Ureter (tissue), 1 donor: ENCODE data around the gene INTS3. TPM values are rescaled to one million over a fixed set of nuclear protein-coding genes. Genes with fewer than 3 reads are reported as not detected.
A peak's percentile ranks its signal among the peaks of the same experiment; 100 is the strongest.

Experiments used
- DNase-seq: peaks from one replicate; pipeline ENCODE4 v3.0.0-alpha.2; 2020; ENCODE audit warnings: low spot score
- total RNA-seq: library from RNA; stranded (reverse); gene quantifications from one replicate; pipeline ENCODE4 v1.2.4, GENCODE V29; 2023
- donor health status: DM: yes; HTN: yes; CAD: no.

Gene INTS3
- total RNA-seq, 1 donor from 2014 or later, result 77.5 TPM

DNA sequence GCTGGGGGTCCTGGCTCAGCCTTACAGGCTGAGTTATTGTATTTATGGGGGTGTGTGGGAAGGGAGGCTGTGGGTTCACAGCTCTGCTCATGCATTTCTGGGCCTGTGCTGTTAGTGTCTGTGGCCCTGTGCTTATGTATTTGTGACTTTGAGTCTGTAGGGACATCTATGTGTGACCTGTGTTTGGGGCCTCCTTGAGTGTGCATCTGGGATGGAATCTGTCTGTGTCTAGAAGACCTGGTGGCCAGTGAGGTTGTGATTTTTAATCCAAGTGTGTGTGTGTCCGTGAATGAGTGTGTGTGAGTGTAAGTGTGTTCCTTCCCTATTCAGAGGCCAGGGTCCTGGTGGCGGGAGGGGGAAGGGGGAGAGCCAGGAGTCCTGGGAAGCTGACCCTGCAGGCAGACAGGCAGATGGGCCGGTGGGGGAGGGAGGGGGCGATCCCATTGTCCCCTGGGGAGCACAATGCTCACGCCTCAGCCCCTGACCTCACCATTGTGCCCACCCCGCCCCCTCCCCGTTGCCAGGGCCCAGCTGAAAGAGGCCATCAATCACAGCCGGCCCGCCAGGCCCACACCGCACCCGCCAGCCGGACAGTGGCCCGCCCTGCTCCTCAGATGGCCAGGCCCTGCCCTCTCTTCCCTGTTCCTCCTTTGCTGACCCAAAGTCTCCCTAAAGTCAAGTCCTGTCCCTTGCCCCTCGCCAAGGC, 66.9 kb downstream of the INTS3 start:
- DNase-seq, result no peak

DNA sequence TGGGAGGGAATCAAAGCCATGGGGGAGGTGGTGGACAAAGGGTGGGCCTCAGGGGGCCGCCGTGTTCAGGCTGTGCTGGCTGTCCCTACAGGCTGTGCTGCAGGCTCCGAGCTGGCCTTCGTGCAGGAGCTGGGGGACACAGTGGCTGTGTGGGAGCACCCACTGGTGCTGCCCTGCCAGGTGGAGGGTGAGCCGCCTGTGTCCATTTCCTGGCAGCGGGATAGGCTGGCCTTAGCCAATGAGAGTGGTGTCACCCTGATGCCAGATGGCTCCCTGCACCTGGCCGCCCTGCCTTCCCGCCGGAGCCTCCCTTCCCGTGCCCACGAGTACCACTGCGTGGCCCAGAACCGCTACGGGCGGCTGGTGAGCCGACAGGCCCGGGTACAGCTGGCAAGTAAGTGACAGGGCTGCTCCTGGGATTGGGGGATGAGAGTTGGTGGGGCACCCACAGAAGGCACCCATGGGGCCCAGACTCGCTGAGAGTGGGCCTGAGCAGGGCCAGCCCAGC, 67.5 kb downstream of the INTS3 start:
- DNase-seq, result no peak

DNA sequence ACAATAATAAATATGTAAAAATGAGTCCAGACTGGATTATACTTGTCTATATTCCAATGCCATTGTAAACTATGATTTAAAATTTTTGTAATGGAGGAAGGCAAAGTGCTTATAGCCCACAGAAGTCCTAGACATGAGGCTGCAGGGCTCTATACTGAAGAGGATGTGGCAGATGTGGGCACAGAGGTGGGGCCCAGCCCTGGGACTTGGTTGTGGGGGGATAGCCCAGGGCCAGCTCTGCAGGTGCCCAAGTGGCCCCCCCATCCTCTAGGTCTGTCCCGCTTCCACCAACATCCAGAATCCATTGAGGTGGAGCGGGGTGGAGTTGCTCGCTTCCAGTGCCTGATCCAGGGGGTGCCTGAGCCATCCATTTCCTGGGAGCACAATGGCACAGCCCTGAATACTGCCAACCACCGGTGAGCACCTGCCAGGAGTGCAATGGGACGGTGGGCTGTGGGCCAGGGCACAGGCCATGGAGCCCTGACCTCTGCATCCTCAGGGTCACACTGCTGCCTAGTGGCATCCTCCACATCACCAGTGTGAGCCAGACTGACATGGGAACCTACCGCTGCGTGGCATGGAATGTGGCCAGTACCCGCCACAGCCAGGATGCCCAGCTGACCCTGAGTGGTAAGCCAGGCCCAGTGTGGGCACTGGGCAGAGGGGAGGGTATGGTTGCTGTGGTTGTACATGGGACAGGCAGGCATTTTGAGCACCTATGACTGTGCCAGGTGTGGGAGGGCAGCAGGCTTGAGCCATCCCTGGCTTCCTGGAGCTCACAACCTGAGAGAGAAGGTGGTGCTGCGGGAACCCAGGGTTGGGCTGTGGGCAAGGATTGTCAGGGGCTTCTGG, 68.3 kb downstream of the INTS3 start:
- no peak for DNase-seq

DNA sequence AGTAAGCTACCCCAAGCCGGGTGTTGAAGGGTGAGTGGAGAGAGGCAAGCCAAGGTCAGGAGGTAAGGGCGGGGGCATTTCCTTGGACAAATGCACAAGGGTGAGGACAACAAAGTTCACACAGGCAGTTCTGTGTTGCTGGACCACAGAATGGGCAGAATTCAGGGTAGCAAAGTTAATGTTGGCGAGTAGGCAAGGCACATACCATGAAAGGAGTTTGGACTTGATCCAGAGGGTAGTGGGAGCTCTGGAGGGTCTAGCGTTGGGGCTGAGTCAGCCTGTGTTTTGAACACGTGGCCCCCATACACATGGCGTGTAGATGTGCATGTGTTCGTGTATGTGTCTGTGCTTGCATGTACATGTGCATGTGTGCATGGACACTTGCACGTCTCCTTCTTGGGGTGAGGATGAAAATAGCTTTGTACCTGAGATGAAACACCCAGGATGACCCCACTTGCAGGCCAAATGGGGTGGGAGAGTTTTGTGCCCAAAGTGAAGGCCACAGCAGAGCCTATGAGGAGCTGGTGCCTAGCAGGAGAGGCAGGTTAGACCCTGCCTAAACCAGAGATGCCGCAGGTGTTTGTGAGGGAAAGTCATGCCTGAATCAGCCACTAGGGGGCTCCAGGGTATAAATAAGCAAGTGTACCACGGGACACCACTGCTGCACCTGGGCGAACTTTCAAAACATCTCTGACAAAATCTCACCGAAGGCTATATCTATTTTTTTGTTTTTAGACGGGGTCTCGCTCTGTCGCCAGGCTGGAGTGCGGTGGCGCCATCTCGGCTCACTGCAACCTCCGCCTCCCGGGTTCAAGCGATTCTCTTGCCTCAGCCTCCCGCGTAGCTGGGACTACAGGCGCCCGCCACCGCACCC, 69.2 kb downstream of the INTS3 start:
- peak; percentile 86 for DNase-seq

DNA sequence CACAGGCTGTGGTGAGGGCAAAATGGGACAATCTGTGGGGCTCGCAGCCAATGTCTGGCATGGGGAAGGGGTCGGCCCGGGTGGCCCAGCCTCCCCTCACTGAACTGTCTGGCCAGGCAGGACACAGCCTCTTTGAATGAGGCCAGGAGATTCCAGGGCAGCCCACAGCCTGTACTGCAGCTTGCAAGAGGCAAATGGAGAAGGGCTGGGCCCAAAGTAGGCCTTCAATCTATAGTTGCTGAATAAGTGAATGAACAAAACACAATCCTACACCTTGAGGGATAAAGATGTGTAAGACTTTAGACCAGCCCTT, 70.6 kb downstream of the INTS3 start:
- no peak for DNase-seq

DNA sequence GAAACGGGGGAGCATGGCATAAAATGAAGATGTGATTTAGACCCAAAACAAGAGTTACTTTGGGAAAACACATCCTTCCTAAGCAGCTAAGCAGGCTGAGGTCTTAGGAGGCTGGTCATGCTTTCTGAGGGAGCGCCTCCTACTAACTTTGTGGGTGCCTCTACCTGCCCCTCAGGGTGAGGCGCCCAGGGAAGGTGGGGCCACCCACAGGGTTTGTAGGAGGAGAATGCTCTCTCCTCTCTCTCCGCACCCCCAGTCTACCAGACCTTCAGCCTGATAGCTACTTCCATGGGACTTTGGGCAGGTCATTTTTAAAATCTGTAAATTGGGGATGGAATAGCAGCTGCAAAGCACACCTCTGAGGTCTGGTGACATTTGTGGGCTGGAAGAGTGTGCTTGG, 71.2 kb downstream of the INTS3 start:
- DNase-seq, result no peak

DNA sequence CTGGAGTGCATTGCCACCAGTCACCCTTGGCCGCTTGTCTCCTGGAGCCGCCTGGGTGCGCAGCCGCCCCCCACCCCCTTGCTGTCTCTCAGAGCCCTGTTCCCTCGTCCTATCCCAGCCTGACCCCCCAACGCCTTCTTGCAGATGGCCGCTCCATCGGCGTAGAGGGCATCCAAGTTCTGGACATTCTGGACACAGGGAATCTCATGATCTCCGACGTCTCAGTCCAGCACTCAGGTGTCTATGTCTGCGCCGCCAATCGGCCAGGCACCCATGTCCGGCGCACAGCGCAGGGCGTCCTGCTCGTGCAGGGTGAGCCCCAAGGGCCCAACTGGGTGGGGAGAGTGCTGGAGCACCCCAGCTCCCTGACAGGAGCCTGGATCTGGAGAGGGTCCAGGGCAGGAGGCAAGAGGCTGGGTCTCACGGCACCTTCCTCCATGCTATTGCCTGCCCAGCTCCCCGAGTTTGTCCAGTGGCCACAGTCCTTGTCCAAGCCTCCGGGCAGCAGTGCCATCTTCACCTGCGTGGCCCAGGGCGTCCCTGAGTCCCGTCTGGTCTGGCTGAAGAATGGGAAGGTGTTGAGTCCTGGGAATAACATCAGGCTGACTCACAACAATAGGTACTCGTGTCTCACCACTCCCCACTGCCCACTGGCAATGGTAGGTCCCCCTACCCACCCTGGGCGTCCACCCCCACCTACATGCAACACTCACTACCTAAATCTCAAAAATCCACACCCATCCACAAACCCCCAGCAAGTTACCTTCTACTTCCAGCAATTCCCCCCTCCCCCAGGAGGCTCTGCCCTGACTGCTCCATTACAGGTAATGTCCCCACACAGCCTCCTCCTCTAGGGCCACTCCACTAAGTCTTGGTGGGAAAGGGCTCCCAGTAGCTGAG, 72.0 kb downstream of the INTS3 start:
- DNase-seq, result no peak

DNA sequence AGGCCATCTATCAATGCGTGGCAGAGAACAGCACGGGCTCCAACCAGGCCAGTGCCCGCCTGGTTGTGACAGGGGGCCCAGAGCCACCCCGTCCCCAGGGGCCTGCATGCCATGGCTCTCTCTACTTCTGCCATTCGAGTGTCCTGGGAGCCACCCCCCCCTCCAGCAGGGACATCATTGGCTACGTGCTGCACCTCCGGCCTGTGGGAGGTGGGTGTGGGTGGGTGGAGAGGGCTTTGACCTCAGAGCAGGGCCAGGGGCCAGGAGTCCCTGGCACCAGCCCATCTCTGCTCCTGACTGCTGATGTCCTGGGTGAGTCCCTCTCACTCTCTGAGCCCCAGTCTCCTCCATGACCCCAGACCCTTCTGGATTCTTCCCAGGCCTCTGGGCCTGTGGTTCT, 72.7 kb downstream of the INTS3 start:
- no peak for DNase-seq

DNA sequence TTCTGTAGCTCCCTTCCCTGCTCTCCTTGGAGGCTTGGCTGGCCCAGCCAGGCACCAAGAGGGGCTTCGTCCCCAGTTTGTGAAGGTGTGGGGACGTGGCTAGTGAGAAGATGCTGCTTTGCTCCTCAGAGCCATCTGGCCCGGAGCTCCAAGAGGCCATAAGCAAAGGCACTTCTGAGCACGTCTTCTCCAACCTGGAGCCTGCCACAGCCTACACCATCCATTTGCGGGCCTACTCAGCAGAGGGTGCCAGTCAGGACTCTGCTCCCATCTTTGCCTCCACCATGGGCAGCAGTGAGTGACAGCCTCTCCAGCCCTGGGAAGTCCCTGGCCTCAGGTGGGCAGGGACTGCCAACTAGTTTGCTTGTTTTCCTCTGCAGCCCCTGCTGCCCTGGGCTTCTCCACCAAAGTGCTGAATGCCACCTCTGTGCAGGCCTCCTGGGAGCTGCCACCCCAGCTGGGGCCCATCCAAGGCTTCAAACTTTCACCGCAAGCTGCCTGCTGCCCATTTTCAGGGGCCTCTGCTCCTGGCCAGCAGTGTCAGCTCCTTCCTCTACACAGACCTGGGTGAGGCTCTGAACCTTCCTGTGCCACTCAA, 73.3 kb downstream of the INTS3 start:
- no peak for DNase-seq

DNA sequence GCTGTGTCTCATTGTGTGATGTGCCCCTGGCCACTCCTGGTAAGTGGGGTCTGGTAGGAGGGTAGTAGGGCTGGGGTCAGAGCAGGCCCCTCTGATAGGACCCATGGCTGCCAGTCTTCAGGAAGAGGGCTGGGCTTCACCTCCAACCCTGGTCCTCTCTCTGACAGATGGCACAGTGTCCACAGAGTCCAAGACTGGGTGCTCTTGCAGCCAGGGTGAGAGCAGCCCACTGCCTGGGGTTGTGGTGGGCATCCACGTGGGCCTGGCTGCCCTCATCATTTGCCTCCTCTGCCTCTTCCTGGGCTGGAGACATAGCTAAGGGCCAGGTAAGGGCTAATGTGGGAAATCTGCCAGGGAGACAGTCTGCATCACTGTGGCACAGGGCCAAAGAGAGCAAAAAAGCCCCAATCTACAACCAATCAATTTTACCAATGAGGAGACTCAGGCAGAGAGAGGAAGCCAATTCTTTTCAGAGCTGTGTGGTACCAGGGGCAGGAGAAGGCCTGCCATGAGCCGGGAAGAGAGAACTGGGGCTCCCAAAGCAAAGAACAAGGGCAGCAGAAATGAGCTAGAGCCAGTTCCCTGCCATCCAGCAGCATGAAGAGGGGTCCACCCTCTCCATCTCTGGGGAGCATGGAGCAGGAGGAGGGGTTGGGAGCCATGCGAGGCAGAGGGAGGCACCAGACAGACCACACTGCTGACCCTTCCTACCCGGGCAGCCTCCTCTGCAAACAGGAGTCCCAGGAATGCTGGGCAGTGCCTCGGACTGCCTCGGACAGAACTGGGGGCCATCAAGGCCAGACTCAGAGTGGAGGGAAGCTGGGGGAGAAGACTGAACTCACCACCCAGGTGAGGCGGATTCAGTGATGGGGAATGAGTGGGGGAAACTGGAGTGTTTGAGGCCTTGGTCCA, 74.2 kb downstream of the INTS3 start:
- DNase-seq, result no peak

DNA sequence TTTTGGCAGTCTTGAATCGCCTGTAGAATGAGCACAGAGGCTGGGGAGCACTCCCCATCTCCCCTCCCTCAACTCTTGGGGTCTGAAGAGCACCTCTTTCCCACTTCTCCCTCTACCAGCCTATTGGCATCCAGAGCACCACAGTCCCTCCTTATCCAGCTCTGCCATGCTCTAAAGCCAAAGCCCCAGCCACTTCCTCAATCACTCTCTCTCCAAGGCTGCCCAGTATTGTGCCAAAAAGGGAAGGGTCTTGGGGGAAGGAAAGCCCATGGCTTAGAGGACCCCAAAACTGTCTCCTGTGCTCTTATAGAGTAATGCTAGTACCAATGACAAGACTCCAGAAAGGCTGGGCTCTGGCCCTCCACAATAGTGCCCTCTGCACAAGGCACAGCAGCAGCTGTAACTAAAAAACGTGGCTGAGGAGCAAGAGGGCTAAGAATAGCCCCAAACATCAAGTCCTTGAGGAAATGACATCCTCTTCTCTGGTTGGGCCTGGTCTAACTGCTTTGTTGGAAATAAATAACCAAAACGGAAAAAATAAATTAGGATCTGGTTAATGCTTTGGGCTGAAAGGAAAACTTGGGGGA, 75.7 kb downstream of the INTS3 start:
- DNase-seq, result no peak

DNA sequence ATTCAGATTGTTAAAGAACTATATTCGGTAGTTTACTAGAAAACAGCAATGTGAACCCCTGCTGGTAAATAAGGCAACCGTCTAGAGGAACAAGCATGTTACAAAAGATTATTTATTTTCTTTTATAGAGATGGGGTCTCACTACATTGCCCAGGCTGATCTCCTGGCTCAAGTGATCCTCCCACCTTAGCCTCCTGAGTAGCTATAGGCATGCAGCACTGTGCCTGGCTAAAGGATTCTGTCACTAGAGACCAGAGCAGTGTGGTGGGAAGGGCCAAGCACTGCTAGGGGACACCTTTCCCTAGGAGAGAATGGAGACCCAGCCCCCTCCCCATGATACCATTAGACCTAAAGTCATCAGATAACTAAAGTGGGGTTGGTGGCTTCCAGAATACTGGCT, 76.3 kb downstream of the INTS3 start:
- no peak for DNase-seq

DNA sequence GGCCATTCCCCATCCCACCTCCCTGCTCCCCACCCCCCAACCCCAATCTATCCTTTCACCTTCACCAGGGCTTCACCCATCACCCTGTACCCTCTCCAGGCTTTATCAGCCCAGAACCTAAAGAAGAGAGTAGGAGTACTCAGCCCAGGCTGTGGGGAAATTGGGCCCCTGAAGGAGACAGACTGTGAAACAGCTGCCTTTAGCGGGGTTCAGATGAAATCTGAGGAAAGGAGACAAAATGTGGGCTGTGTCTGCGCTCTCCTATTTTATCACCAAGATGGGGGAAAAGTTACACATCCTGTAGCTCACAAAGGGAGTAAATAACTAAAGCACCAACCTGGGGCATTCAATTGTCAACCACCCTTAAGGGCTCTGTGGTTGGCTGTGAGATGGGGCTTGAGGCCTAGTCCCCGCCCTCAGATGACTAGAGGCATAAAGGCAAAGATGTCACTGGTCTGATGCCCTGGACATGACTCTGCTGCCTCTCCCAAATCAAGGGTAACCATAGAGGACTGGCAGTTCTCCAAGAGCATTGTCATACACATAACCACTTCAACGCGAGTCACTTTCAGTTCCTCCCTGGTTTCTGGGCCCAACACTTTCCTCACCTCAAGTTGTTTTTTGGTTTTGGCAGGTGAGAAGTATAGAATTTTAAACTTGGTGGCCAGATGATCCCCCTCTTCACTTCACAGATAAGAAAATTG, 77.3 kb downstream of the INTS3 start:
- DNase-seq, result no peak

DNA sequence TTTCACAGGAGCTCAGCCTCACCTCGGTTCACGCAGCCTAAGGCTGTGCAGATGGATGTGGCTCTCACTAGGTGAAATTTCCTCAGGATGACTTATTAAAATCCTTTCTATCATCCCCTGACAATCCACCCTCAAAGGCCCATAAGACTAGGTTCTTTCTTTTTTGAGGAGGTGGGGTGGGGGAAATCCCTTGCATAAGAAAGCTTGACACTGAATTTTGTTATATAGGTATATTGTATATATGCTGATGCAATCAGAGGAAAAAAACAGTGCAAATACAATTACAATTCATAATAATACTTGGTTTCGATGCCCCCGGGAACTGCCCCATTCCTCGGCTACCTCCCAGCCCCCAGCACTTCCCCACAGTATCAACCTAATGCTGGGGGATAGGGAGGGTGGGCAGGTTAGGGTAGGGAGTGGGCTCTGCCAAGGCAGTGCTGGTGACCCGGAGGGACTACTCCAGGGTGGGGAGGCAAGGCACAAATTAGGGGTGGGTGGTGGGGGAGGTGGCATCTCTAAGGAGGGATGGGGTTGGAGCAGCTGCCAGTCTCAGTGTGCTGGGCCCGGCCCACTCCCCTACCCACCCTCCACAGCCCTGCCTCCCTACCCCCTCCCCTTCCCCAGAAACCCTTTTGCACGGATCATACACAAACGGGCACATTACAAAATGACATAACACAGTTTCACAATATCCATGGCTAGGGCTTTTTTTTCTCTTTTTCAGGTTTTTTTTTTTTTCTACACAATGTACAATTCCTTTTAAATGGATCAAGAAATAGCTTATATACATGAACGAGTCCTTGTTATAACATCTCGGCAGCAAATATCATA, 78.3 kb downstream of the INTS3 start:
- DNase-seq, result no peak

DNA sequence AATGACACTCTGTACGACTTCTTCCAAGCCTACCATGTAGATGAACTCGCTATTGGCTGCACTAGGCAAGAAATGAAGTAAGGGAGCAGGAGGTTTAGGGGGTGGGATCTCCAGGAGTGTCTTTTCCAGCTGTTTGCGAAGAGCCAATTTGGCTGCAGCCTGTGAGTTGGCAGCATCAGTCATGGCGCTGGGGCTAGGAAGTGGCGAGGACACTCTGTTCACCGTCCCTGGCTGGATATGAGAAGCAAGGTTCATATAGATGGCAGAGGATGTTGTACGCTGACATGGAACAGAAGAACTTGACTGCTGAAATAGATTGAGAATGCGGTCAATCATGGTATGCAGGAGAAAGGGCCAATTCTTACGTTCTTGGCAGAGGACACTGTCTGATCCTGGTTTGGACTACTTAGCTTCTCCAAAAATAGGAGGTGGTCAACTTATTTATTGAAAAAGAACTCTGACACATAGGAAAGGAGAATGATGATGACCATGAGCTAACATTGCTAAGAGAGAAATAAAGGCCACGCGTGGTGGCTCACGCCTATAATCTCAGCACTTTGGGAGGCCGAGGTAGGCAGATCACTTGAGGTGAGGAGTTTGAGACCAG, 88.5 kb downstream of the INTS3 start:
- DNase-seq, result no peak

DNA sequence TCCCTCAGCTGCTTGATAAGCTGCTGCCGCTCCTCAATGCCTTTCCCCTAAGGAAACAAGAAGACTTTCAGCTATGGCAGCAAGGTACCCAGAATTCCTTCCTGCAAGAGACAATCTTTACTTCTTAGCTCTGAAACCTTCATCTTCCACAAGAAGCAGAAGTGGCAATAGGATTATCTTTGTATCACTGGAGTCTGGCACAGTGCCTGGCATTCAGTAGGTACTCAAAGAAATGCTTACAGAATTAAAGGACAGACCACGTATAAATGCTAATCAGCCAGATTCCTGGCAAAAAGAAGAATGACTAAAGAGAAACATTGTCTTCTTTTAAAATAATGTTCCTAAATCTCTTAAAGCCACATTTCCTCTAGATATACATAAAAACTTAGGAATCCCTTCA, 91.0 kb downstream of the INTS3 start:
- DNase-seq, result no peak
